ENCODE data around the gene ANKRD28. TPM values are rescaled to one million over a fixed set of nuclear protein-coding genes. Genes with fewer than 3 reads are reported as not detected.

Gene ANKRD28
- total RNA-seq, 1 experiment from 2014 or later, result 47.5 TPM

GRCh38 chr3:15646851-15647511 is 150.8 kb downstream of the ANKRD28 start:
- Histone ChIP-seq H2AFZ (ENCODE audit: low read depth, low read length, poor library complexity, severe bottlenecking) (peak overlapping the region; percentile 4), H3K4me1 (ENCODE audit: control insufficient read depth in 1 of 2, insufficient read depth in 2 of 2, low read length in 2 of 2) (peaks cover 29 to 45% of the 10 kb centered on the region in 2 experiments), H3K79me2 (ENCODE audit: insufficient read depth, low read length) (no peaks in the 10 kb centered on the region), H3K9me3 (ENCODE audit: control insufficient read depth in 1 of 2, insufficient read depth in 1 of 2, low read depth in 1 of 2, low read length in 2 of 2) (no peaks in the 10 kb centered on the region), H4K20me1 (ENCODE audit: insufficient read depth) (no peaks in the 10 kb centered on the region), H3K9me2 (ENCODE audit: insufficient read depth) (no peaks in the 10 kb centered on the region), H3K27me3 (ENCODE audit: insufficient read depth, low read length) (no peaks in the 10 kb centered on the region), H3K27ac (ENCODE audit: low read depth, low read length) (peak overlapping the region; percentile 96), H3K4me2 (ENCODE audit: low read length) (peak overlapping the region; percentile 75), H3K4me3 (replicated peaks in 1 of 2; ENCODE audit: low read depth in 1 of 2, low read length in 2 of 2) (peak overlapping the region; percentile 8 to 34), H3K9ac (ENCODE audit: low read length) (peak overlapping the region; percentile 67), H3K36me3 (ENCODE audit: control insufficient read depth in 1 of 2, insufficient read depth in 2 of 2, low read length in 2 of 2) (no peaks in the 10 kb centered on the region)
- ATAC-seq (peak; percentile 77), DNase-seq (ENCODE audit: low read depth, low spot score) (peak; percentile 88)
- TSS peak; percentile 80 for BruUV-seq (replicated peaks)
- ChIA-PET POLR2A (interaction anchor here (1.0 to 1.7 kb wide), 4 partner anchors 11 to 45 kb away, joined by 3 to 9 read pairs (median 6); partner anchors contain the start of genes BTD and HACL1), RAD21 (ENCODE audit: low non-redundant PET in 1 of 2, low total read pairs in 2 of 2, uncharacterized antibody in 2 of 2, unreplicated experiment in 2 of 2) (no interaction called here), CTCF (no interaction called here)
- intact Hi-C loops (cut with micrococcal nuclease), result no loop called here
- TF ChIP-seq RAD21 (IDR thresholded peaks at IDR 0.05; ENCODE audit: low read depth) (no peak; the same call in 1 of the 2 replicates), EGR1 (IDR thresholded peaks at IDR 0.05; ENCODE audit: low read depth) (no peak), CEBPB (IDR thresholded peaks at IDR 0.05; ENCODE audit: low read depth) (peak; percentile 31; the same call in 1 of the 2 replicates), ZBTB33 (IDR thresholded peaks at IDR 0.05; ENCODE audit: extremely low read depth, insufficient replicate concordance, low read length) (no peak), EZH2 (IDR thresholded peaks at IDR 0.05) (no peak), ELF1 (IDR thresholded peaks at IDR 0.05; ENCODE audit: borderline replicate concordance, low read depth) (no peak), JUND (IDR thresholded peaks at IDR 0.05) (peak; percentile 91), CTCF (IDR thresholded peaks at IDR 0.05 in 2 of 3, conservative IDR thresholded peaks at IDR 0.05 in 1 of 3; ENCODE audit: borderline replicate concordance in 1 of 3, insufficient read depth in 1 of 3, low read depth in 2 of 3, low read length in 2 of 3) (no peak), TCF7L2 (IDR thresholded peaks at IDR 0.05; ENCODE audit: borderline replicate concordance, extremely low read depth, insufficient read depth, insufficient read length) (no peak), POLR2A (IDR thresholded peaks at IDR 0.05; ENCODE audit: borderline replicate concordance, extremely low read depth, insufficient read depth, insufficient read length) (no peak), CBX3 (IDR thresholded peaks at IDR 0.05; ENCODE audit: low read depth) (peak; percentile 85; the same call in 1 of the 2 replicates), YY1 (IDR thresholded peaks at IDR 0.05; ENCODE audit: extremely low read depth, insufficient replicate concordance, low read depth, low read length) (peak; percentile 35), ZFX (IDR thresholded peaks at IDR 0.05) (no peak), SIN3A (IDR thresholded peaks at IDR 0.05; ENCODE audit: low read depth) (no peak), FOSL1 (IDR thresholded peaks at IDR 0.05; ENCODE audit: low read depth) (peak; percentile 95), EZH2phosphoT487 (IDR thresholded peaks at IDR 0.05; ENCODE audit: borderline replicate concordance) (no peak), SP1 (IDR thresholded peaks at IDR 0.05; ENCODE audit: low read depth) (peak; percentile 82), MAX (IDR thresholded peaks at IDR 0.05) (peak; percentile 60; the same call in 1 of the 2 replicates), POLR2AphosphoS5 (IDR thresholded peaks at IDR 0.05; ENCODE audit: low read depth, low read length) (peak; percentile 64), REST (IDR thresholded peaks at IDR 0.05; ENCODE audit: low read depth) (no peak)
